Ammon's horn (tissue), 1 donor: ENCODE measurements around the gene PTPN3.
"Not testable (repeated sequence)": the region's sequence is repeated elsewhere in the genome, so short reads cannot be mapped to it uniquely, and the experiment has no call there.

Experiments used
- DNase-seq: peaks from one replicate; pipeline ENCODE4 v3.0.0-alpha.2; 2016; ENCODE audit warnings: low spot score

Gene PTPN3

DNA sequence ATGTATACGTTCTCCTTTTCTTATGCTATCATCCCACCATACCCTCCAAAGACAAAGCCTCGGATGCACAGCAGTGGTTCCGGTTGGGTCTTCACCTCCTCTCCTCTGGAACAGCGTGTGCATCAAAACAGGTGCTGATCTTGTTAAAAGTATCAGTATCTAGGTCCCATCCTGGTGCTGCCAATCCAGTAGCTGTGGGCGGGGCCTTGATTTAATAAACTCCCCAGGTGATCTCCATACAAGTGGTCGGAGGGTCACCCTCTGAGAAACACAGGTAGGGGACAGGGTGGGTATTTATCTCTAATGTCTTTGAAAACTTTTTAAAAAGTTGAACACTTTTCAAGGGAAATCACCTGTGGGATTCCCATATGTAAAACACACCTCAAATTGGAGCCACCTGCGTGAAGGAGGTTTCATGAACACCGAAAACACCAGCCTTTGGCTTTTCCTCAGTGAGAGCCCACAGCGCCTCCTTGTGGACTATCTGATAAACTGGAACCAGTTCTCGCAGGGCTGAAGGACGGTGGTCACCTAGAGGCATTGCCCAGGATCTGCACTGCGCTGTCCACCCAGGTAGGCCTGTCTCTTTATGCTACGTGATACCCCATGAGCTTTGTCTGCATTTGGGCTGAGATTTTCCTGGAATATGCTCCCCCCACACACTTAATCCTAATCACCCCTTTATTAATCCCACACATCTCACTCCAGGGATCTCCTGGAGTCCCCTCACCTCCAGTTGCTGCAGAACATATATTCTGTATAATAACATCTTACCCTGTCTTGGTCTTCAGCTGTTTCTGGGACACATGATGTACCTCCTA lies 96.7 kb downstream of the PTPN3 start:
- peak; percentile 23 for DNase-seq

- DNase-seq = no peak
These were observed 98.8 kb downstream of the PTPN3 start for GRCh38 chr9:109399258-109399767.

DNA sequence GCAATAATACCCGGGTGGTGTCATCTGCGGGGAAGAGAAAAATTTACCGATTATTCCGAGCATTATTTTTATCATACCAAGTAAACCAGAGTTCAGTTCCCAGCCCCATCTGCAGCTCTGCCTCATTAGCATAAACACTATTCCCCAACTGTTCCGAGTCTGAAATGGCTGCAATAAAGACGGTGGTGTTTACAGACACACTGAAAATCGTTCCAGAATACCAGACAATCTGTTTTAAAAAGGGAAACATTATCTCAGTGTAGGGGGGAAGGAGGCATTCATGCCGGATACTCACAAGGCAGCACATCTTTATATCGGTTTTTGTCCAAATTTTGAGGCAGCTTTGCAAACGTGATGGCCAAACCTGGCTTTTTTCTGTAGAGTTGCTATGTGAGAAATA lies 106.9 kb downstream of the PTPN3 start:
- peak; percentile 62 for DNase-seq

- DNase-seq = no peak
These were observed 110.3 kb downstream of the PTPN3 start for GRCh38 chr9:109387856-109388255.

- no peak for DNase-seq
These were observed 110.9 kb downstream of the PTPN3 start for GRCh38 chr9:109387206-109387605.

DNA sequence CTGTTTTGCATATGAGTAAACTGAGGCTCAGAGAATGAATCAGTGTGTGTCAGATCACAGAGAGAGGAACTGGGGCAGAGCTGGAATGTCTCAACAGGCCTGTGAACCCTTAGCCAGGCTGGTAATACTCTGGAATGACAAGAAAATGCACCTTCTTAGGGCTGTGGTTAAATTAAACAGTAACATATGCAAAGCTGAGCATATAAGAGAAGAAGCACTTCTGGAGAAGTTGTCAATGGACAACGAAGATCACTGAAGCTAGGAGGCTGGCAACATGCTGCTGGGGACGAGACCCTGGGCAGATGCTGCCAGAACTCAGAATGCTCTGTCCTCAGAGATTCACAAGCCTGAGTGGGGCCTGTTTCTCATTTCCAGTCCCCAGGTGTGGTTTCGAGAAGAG lies 112.6 kb downstream of the PTPN3 start:
- DNase-seq = no peak

DNA sequence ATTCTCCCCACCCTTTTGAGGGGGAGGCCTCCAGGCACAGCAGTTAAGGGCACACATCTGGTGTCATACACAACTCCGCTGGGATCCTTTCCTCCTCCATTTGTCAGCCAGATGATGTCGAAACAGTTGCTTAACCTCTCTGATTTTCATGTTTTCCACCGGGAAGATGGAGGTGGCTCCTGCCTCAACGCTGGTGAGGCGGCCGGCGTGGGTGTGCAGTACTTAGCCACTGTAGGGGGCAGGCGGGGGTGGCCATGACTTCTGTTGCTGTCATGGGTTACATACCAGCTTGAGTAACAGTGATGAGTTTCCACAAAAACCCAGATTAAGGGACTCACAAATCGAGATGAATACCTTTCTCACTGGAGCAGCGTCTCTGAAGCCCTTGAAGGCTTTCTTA lies 114.2 kb downstream of the PTPN3 start:
- no peak for DNase-seq

GRCh38 chr9:109383356-109383755 lies 114.8 kb downstream of the PTPN3 start:
- DNase-seq = no peak

- no peak for DNase-seq
These were observed 115.5 kb downstream of the PTPN3 start for GRCh38 chr9:109382585-109382984.

- DNase-seq = no peak
These were observed 115.9 kb downstream of the PTPN3 start for GRCh38 chr9:109382182-109382581.

DNA sequence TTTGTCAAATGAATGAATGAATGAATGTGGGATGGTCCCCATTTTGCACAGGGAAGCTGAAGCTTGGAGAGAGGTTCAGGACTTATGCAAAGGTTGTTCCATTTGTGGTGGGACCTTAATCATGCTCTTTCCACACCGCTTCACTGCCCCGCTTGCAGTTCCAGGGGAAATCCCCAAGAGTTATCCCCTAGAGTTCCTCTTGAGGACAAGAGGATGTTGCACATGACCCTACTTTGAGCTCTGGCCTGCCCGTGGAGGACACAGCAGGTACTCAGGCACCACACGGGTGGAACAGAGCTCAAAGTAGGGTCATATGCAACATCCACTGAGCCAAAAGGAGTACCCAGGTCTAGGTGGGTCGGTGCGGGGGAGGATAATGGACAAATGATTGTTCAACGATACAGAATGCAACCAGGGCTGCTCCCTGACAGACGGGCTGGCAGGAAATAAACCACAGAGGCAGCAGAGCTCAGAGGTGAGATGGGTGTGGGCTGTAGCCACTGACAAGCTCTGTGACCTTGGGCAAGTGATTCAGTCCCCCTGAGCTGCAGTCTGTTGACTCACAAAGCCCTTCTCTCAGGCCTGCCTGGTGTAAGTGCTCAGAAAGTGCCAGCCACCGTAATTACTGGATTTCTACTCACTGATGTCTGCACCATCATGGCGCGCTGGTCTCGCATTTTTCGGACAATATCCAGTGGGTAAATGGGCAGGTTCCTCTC lies 116.9 kb downstream of the PTPN3 start:
- DNase-seq = no peak

- DNase-seq = no peak
These were observed 118.6 kb downstream of the PTPN3 start for GRCh38 chr9:109379513-109379912.

- no peak for DNase-seq
These were observed 119.8 kb downstream of the PTPN3 start for GRCh38 chr9:109378316-109378715.

- DNase-seq = no peak
These were observed 125.9 kb downstream of the PTPN3 start for GRCh38 chr9:109372246-109372645.

GRCh38 chr9:109371374-109371773 lies 126.7 kb downstream of the PTPN3 start:
- no peak for DNase-seq

DNA sequence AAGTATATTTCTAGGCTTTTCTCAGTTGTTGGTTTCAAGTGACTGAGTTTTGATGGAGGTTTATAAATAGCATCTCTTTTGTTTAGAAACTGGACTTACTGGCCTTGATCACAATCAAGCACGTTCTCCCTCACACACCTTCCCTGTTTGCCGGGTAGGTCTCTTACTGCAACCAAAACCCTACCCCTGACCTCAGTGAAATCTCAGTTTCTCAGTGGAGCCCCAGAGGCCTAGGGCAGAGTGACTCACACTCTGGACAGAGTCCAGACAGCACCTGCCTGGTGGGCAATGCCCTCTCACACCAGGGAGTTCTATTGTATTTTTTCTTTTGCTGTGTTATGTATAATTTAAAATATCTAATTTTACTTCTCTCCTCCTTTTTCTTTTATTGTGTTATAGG lies 128.8 kb downstream of the PTPN3 start:
- DNase-seq = no peak

DNA sequence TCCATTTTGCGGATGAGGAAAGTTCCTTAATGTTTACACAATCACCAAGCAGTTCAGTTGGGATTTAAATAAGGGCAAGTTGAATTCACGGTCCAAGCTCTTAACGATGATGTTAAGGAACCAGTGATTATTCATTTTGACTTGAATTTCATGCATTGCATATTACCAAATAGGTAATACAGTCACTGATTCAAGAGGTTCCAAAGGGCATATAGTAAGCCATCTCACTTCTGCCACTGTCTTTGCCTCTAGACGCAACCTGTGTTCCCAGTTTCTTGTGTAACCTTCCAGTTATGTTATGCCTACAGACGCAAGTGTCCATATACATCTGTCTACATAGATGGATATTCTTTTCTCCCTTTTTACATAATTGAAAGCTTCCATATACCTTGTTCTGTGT lies 137.3 kb downstream of the PTPN3 start:
- DNase-seq = no peak

DNA sequence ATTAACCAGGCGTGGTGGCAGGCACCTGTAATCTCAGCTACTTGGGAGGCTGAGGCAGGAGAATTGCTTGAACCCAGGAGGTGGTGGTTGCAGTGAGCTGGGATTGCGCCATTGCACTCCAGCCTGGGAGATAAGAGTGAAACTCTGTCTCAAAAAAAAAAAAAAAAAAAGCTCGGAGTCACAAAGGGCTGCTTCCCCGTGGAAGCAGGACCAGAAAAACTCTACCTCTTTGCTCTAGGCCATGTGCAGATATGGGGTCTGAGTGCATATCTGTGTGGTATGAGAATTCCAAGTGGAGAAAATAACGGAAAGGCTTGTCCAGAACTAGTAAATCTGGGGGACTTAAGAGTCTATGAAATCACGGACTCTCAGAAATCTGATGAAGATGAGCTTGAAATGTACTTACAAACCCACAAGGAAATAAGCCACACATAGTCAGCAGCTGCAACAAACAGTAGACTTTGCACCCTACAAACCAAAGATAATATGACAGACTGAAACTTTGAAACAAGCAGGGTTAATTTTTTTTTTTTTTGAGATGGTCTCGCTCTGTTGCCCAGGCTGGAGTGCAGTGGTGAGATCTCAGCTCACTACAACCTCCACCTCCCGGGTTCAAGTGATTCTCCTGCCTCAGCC lies 139.0 kb downstream of the PTPN3 start:
- DNase-seq = not testable (repeated sequence)

GRCh38 chr9:109355564-109356297 lies 142.4 kb downstream of the PTPN3 start:
- DNase-seq = no peak

DNA sequence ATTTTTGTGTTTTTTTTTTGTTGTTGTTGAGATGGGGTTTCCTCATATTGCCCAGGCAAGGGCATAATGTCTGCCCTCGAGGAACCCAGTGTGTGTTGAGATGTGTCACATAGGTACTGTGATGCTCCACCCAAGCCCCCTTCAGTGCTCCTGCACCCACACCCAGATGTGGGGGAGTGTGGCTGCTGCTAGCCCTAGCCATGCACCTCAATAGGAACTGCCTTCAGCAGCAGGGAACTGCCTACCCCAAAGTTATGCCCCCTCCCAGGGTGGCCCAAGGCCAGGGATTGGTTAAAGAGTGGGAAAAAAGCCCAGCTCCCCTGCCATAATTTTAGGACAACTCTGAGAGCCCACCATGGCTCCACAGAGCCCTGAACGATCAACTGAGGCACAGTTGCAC lies 143.9 kb downstream of the PTPN3 start:
- no peak for DNase-seq

GRCh38 chr9:109351032-109351431 lies 147.1 kb downstream of the PTPN3 start:
- DNase-seq = no peak

- DNase-seq = peak; percentile 57
These were observed 148.7 kb downstream of the PTPN3 start for GRCh38 chr9:109349421-109349846.
